WTC11 (cell line): ENCODE data around the gene ITPKC. TPM values are rescaled to one million over a fixed set of nuclear protein-coding genes. Genes with fewer than 3 reads are reported as not detected.
"Not testable (repeated sequence)": the region's sequence is repeated elsewhere in the genome, so short reads cannot be mapped to it uniquely, and the experiment has no call there.

Experiments
- ATAC-seq: fragments of 200-7000 bp; cut with Tn5 transposase; 2 replicates; pipeline ENCODE4 v1.10.0; 2021; ENCODE audit warnings: mild to moderate bottlenecking, moderate library complexity
- CTCF ChIA-PET: fragments of 300-600 bp; sonication (Branson Sonifier 250); formaldehyde crosslinking; loops from one replicate; lab custom pipeline; 2021; ENCODE audit warnings: antibody characterized with exemption; lab: Charles Lee
- POLR2A ChIA-PET: fragments of 350-600 bp; sonication (Branson Sonifier 250); formaldehyde crosslinking; loops from one replicate; lab custom pipeline; 2021; ENCODE audit warnings: antibody characterized with exemption; lab: Charles Lee
- DNase-seq: peaks from one replicate; pipeline ENCODE4 v3.0.0; 2021; ENCODE audit warnings: low spot score
- H3K27ac Mint-ChIP-seq: 2 replicates; pipeline ENCODE4 v1.8.0; 2021; ENCODE audit warnings: mixed read lengths
- H3K27me3 Mint-ChIP-seq: 2 replicates; pipeline ENCODE4 v1.8.0; 2021; ENCODE audit warnings: low read depth, mild to moderate bottlenecking, moderate library complexity, mixed read lengths
- H3K36me3 Mint-ChIP-seq: 2 replicates; pipeline ENCODE4 v1.8.0; 2021; ENCODE audit warnings: mixed read lengths
- H3K4me1 Mint-ChIP-seq: 2 replicates; pipeline ENCODE4 v1.8.0; 2022; ENCODE audit warnings: mixed read lengths
- H3K4me3 Mint-ChIP-seq: 2 replicates; pipeline ENCODE4 v1.8.0; 2021; ENCODE audit warnings: mild to moderate bottlenecking, moderate library complexity, mixed read lengths
- H3K9me3 Mint-ChIP-seq: 2 replicates; pipeline ENCODE4 v1.8.0; 2021; ENCODE audit warnings: mixed read lengths
- NFYB ChIP-seq: sonication (generic); formaldehyde crosslinking; conservative IDR thresholded peaks from 2 replicates; pipeline ENCODE4 v1.8.0; 2022; ENCODE audit warnings: low read depth, missing genetic modification reagents
- ZNF532 ChIP-seq: fragments of 250-450 bp; sonication (Bioruptor Pico); IDR thresholded peaks from 2 replicates; pipeline ENCODE4 v1.9.0; 2021; ENCODE audit warnings: mild to moderate bottlenecking, borderline replicate concordance
- total RNA-seq: library from RNA; stranded (reverse); gene quantifications from 3 replicates; pipeline ENCODE4 v1.2.3, GENCODE V29; 2021
- TF ChIP-seq, protein P1 (sequence below): fragments of 200-600 bp; IDR thresholded peaks from 2 replicates; pipeline ENCODE4 v1.8.0; 2022; ENCODE audit warnings: antibody characterized with exemption
- TF ChIP-seq, protein P2 (sequence below): fragments of 250-450 bp; sonication (Bioruptor Pico); IDR thresholded peaks from 2 replicates; pipeline ENCODE4 v2.1.2; 2022; ENCODE audit warnings: mild to moderate bottlenecking, moderate library complexity

Gene ITPKC
- total RNA-seq, 1 experiment from 2014 or later, result 13.8 TPM

- H3K36me3 Mint-ChIP-seq, ATAC-seq, POLR2A ChIA-PET, DNase-seq, H3K4me1 Mint-ChIP-seq, H3K27me3 Mint-ChIP-seq, H3K4me3 Mint-ChIP-seq: not testable (repeated sequence)
- Mint-ChIP-seq H3K9me3 (peaks cover 14% of the 10 kb centered on the region), H3K27ac (peak overlapping the region; percentile 74)
- TF ChIP-seq NFYB (CRISPR knock-in tag), result peak; percentile 67
- CTCF ChIA-PET, result interaction anchor here (1.0 to 1.1 kb wide), 3 partner anchors 34 to 137 kb away, joined by 3 to 4 read pairs (median 3); no protein-coding TSS in a partner anchor
Measured at GRCh38 chr19:40771101-40771862, 54.4 kb downstream of the ITPKC start.

- CTCF ChIA-PET, result interaction anchor here (0.5 to 4.7 kb wide), 3 partner anchors 24 to 41 kb away, joined by 3 to 71 read pairs (median 3); partner anchors contain the start of gene EGLN2
- no peaks in the 10 kb centered on the region for H3K27me3 Mint-ChIP-seq
- DNase-seq, result no peak
Measured at GRCh38 chr19:40774916-40775631, 58.2 kb downstream of the ITPKC start, which contains the start of gene MIA. MIA (plus strand) TSS chr19:40775521; CDS start chr19:40775543, 22 bp downstream.

More at GRCh38 chr19:40774916-40775631, 58.2 kb downstream of the ITPKC start, which contains the start of gene MIA:
- TF ChIP-seq ZNF532 (CRISPR knock-in tag), result no peak
- TF ChIP-seq, protein P1, sequence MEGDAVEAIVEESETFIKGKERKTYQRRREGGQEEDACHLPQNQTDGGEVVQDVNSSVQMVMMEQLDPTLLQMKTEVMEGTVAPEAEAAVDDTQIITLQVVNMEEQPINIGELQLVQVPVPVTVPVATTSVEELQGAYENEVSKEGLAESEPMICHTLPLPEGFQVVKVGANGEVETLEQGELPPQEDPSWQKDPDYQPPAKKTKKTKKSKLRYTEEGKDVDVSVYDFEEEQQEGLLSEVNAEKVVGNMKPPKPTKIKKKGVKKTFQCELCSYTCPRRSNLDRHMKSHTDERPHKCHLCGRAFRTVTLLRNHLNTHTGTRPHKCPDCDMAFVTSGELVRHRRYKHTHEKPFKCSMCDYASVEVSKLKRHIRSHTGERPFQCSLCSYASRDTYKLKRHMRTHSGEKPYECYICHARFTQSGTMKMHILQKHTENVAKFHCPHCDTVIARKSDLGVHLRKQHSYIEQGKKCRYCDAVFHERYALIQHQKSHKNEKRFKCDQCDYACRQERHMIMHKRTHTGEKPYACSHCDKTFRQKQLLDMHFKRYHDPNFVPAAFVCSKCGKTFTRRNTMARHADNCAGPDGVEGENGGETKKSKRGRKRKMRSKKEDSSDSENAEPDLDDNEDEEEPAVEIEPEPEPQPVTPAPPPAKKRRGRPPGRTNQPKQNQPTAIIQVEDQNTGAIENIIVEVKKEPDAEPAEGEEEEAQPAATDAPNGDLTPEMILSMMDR, result no peak
- TF ChIP-seq, protein P2, sequence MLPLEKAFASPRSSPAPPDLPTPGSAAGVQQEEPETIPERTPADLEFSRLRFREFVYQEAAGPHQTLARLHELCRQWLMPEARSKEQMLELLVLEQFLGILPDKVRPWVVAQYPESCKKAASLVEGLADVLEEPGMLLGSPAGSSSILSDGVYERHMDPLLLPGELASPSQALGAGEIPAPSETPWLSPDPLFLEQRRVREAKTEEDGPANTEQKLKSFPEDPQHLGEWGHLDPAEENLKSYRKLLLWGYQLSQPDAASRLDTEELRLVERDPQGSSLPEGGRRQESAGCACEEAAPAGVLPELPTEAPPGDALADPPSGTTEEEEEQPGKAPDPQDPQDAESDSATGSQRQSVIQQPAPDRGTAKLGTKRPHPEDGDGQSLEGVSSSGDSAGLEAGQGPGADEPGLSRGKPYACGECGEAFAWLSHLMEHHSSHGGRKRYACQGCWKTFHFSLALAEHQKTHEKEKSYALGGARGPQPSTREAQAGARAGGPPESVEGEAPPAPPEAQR, result no peak
- TF ChIP-seq, all 79 proteins: peak for 0
- POLR2A ChIA-PET, result no interaction called here
- Mint-ChIP-seq H3K27ac (peak within 1 kb of the TSS; percentile 68; the same call in 1 of the 2 replicates), H3K4me3 (no peak within 1 kb of the TSS), H3K36me3 (peaks cover 7% of the 10 kb centered on the region), H3K9me3 (peaks cover 14% of the 10 kb centered on the region), H3K4me1 (peaks cover 24% of the 10 kb centered on the region)
- no peak for ATAC-seq
